ENCODE data around the gene IFNG-AS1.
A peak's percentile ranks its signal among the peaks of the same experiment; 100 is the strongest.

IFNG-AS1 gene

DNA sequence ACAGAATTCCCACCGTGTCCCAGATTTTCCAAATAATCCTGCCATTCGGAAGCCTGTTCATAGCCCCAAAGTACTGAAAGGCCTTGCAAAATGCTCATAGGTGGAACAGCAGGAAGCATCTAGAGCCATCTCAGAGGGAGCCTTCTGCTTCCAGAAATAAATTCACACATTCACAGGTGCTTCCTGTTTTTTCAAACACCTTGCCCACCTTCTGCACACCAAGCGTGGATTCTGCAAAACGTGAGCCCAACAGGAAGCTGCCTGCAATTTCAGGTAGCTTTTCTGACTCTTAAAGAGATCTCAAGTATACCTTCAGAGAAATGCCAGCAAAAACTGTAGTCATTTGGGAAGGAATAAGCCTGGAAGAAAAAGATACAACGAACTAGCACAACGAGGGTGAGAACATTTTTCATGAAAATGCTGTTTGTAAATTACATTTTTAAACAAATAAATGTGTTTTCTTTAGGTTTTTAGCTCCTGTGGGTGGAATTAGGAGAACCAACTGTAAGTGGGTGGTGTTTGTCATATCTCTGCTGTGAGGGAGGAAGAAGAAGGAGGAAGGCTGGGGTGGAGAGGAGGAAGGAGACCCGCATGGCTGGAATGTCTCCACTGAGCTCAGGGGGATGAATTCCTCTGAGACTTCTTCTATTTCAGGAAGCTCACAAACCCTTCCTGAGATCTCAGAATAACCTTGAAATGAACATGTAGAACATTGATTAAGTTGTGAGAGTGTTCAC, at the start of gene IFNG-AS1:
Gene IFNG-AS1, plus strand, starts transcription at position 264 of the 737 bp plus-strand sequence.
- DNase-seq: peak; percentile 37

DNA sequence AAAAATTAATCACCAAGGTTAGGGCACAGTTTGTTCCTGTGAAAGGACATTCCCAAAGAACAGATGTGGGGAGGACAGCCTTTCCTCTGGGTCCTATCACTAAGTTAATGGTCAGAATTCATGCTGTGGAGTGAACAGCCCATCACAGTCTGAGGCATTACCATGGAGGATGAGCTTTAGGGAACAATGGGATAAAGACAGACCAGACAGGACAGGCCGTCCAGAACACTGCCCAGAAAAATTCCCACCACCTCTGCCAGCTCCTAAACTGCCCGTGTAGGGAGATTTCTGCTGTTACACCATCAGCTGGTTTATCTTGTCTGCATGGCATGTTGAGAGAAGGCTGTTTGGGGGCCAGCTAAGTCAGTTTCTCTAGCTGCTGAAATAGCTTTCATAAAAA, 49.6 kb upstream of the IFNG-AS1 start:
- DNase-seq: no peak

DNA sequence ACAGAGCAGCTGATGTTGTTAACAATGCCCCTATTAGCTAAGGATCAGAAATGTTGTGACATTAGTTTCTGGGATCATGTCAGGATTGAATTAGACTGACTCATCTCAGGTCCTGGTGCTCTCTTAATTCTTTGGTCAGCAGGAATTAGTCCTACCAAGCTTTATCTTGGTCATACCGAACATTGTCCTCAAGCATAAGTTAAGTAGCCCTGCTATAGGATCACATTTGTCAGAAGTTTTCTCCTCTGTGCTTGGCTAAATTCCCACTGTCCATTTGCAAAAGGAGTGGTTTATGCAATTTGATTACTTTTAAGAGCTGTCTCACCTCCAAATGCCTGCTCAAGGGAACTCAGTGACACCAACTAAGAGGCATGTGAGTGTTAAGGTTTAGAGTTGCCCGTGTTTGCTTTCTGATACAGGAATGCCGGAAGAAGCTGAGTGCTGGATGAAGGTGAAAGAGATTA, 48.4 kb upstream of the IFNG-AS1 start:
- no peak for DNase-seq

DNA sequence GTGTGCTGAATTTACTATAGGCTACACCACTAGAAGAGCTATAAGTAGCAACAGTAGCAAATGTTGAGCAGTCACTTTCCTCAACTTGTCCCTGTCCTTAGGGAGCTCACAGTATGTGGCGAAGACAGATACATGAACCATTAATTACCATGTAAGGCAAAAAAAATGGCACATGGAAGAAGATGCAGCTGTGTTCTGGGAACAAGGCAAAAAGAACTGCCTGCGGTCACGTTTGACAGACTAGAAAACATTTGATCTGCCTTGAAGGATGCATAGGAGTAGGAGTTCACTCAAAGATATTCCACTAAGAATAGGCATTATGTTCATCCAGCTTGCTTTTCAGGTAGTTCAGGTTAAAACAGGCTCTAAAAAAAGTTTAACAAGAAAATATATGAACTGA, 46.5 kb upstream of the IFNG-AS1 start:
- no peak for DNase-seq

DNA sequence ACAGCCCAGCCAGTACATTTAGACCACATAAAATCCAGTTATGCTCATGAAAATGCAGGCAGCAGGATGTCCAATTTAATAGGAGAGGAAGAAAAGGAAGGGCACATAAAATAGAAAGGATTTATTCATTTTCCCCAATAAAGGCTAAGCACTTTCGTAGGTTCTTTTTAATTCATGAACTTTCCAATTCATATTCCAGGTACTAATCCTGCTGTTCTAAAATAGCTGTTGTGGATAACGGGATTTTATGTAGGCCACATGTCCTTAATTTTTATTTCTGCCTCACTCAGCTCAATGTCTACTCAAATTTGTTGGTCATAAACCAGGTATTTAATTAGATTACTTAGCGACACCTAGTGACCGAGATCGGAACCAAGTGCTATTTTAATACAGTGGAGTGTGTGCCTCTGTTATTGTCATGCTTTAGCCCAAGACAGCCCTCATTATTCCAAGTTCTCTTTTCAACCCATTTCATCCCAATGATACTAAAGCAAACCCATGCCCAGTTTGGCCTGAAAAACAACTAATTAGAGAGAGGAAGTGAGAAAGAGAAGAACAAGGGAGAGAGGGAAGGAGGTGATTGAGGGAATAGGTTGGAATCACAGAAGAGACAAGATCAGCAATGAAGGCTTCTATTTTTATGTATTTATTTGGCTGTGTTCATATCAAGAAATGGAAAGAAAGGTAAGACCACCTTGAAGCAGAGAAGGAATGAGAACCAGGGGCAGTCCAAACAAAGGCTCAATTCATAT, 45.9 kb upstream of the IFNG-AS1 start:
- DNase-seq: peak; percentile 68

DNA sequence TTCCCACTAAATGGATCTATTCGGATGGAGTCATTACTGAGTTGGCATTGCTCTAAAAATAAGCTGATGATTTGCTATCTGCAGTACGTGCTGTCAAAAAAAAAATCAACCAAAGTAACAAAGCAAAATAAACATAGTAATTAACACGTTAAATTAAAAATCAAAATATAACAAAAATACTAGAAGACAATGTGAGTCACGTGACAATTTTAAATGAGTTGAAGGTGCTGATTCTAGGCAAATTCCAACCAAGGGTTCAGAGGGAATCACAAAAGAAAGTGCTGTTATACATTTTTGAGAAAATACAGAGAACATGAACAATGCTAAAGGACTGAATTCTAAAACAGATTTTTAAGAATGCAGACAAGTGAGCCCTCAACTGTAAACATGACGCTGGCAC, 45.2 kb upstream of the IFNG-AS1 start:
- no peak for DNase-seq

DNA sequence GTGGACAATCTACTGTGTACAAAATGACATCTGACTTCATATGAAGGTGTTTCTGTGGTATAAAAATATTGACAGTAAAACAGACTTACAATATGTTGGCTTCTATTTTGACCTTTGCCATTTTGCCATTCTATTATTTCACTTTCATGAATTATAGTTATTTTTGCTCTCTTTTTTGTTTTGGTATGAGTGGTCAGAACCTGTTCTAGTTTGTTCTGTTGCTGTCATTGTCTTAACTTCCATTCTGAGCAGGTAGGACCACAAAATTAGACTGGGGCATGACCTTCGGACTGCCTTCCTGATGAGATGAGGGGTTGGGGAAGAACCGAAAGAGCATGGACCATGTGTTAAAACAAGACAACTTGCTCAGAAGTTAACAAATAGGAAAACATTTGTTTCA, 36.5 kb upstream of the IFNG-AS1 start:
- DNase-seq: no peak

DNA sequence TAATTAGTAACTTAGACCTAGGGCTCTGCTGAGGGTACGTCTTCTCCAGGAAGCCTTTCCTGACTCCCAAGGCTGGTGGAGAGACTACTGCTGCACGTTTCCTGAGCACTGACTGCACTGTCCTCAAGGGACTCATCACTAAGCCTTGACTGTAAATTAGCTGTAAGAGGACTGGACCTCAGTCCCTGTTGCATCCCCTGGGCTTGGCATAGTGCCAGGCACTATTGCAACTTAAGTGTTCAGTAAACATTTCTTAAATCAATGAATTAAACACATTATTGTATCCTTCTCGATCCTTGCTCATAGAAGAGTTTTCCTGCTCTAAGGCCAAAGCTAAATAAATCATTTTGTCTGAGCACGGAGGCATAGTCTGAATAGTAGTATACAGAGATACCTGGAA, 31.9 kb upstream of the IFNG-AS1 start:
- no peak for DNase-seq

DNA sequence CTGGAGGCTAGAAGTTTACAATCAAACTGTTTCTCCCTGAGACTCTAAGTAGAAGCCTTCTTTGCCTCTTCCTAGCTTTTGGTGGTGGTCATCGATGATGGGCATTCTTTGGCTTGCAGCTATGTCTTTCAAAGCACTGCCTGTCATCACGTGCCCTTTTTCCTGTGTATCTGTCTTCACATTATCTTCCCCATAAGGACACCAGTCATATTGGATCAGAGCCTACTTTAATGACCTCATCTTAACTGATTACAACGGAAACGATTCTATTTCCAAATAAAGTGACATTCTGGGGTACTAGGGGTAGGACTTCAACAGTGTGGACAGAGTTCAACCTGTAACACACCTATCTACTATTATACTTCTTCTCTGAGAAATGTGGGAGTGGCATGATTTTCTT, 31.1 kb upstream of the IFNG-AS1 start:
- no peak for DNase-seq

DNA sequence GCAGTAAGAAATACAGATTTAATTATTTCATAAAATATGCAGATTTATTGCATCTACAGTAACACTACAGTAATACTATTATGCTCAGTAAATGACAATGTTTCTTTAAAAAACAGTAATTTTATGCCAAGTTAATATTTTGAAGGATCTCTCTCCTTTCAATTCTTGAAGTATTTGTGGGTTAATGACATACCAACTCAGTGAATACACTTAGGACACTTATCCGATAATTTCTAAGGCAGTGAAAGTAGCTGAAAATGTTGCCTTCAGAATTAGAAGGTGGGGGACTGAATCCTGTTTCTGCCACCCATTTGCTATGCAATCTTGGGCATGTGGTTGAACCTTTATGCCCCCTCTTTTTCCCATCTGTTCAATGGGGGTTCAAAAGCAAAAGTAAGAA, 24.8 kb upstream of the IFNG-AS1 start:
- DNase-seq: no peak

DNA sequence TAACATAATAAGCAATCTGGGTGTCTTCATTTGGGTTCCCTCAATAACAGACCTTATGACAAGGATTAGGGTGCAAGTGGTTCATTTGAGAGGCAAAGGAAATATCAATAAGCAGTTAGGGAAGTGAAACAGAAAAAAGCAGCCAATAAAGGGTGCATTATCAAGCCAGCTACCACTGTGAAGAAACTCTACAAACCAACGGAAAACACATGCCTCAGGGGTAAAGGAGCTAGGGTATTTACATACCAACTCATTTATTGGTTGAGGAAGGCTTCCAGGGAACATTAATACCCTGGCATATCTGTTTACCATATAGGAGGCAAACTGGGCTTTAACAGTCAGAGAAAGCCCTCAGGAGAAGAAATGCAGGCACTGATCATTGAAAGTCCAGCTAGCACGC, 22.7 kb upstream of the IFNG-AS1 start:
- DNase-seq: no peak

DNA sequence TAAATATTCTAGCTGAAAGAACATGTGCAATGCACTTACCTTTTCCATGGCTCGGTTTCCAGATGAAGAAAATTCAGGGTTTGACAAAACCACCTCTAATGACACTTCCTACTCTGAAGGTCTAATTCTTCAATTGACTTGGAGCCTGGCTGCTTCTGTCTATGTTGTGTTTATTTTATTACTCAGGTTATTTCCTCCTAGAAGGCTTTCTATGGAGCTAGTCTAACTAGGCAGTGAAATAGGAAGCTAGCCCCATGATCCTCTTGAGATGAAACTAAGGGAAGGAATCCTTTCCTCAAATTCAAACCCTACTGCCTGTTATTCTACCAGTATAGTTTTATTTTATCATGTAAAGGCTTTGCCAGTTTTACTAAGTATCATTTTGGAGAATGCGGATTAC, 20.9 kb upstream of the IFNG-AS1 start:
- no peak for DNase-seq

DNA sequence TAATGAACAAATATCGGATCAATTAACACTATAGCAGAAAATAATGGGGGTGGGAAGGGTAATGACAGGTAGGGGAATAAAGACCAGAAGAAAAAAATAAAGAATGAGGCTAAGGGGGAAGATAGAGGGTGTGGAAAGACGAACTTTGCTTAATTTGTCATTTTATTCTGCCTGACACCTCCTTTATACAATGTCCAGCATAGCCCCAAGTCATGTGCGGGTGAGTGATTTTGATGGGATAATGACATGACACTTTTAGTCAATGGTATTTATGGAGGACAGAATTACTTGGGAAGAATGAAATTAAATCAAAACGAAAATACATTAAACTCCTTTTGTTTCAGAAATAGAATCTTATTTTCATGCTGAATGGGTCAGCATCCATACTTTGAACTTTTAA, 20.5 kb upstream of the IFNG-AS1 start:
- DNase-seq: no peak

DNA sequence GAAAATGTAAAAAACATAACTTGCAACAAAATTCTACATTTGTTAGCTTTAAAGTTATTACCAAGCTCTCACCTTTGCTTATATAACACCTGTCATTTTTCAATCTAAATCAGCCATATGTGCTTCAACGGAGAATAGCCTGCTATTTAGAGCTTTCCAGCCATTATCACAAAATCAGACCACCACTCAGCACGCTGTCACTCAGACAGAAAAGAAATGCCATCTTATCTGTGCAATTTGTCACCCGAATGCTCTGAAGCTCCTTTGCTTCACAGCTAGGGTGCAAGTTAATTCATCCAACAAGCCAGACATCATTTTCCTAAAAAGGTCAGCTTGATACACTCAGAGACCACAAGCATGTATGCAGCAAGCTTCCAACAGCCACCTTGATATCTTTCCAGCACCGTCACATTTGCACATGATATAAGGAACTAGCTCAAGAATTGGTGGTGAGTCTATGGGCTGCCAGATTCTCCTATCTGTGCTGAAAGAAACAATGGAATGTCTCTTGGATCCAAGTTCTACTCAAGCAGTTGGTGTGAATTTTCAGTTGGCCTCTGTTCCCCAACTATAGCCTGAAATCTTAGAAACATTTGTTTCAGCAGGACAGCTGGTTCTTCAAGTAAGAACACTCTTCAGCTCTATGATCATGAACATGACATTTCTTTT, 20.0 kb upstream of the IFNG-AS1 start:
- DNase-seq: no peak

DNA sequence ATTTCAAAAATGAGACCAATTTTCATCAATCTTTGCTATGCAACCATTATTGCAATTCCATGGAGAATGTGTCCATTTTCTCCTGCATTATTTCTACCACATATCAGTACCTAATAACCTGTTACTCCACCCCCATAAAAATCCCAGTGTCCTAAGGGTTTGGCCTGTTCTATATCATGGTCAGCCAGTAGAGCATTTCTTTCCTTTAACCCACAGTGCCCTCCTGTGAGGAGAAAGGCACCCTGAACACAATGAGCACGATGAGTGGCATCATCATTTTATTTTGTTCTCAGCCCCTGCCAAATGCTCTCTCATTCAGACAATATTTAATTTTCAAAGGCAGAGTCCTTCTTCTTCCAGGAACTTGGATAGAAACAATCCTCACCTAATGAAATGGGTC, 11.6 kb upstream of the IFNG-AS1 start:
- no peak for DNase-seq

DNA sequence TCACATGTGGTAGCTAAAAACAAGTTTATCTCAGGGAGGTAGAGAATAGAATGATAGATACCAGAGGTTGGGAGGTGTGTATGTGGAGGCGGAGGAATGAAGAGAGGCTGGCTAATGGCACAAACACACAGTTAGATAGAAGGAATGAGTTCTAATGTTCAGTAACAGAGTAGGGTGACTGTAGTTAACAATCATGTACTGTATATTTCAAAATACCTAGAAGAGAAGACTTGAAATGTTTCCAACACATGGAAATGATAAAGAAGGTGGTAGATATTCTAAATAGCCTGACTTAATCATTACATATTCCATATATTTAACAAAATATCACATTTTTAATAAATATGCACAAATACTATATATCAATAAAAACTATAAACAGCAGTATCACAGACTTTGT, 8.9 kb upstream of the IFNG-AS1 start:
- DNase-seq: no peak

DNA sequence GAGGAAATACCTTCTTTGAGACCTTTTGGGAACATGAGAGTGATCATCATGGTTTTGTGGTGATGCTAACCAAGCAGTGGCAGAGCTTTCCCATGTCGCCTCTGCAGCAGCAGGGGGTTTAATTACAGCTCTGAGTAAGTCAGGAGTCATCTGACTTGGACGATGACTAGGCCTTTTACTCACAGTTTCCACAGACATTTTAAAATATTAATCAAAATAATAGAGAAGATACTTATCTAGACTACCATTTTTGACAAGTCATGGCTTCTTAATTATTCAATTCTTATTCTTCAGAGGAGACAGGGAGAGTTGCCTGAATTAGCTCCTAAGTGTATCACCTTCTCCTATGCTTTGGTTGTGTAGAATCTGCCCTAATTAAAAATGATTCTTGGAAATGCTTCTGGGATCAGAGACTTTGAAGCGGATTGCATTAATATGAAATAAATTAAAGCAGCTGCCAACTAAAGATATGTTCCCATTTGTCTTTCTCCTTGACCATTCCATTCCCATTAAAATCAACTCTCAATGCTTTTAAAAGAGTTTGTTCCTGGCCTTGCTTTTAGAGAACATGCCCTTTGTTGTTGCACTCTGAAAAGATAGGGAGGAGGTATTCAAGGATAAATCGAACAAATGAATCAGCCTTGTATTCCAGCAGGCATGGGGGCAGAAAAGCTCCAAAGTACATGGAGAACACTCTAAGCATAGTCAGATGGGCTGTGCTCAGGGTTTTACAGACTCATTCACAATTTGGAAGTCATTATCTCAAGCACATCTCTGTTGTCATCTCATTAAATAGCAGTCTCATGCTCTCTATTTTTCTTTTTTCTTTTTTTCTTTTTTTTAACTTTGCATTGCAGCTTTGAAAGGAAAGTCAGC, 7.7 kb upstream of the IFNG-AS1 start:
- DNase-seq: no peak

DNA sequence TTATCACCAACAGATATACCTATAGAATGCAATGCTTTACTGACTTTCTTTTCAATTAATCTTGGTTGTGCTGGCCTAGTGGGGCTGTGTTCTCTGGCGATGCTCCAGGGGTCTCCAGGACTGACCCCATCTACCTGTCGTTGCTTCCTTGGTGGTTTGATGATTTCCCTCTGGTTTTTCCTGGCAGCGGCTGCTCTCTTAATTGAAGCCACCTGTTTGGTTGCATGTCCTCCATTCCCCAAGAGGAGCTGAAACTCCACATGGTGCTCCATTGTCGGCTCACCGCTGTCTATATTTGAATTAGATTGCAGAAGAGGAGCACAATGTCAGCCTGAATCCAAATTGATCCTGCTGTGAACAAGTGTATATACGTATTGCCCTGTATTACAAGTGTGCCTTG, 7.1 kb upstream of the IFNG-AS1 start:
- no peak for DNase-seq

DNA sequence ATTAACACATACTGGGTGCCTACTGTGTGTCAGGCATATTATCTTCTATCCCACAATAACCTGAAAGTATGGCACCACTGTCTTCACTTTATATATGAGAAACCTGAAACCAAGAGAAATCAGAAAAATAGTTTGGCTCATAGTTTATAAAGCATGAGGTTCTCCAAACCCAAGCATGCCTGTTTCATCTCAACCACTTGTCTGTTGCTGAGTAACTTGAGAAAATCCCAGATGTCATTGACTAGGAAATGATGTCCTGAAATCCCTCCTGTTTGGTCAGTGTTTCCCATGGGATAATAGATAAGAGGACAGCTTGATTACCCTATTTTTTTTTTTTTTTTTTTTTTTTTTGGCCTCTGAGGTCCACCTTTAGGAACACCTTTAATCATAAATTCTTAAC, 2.6 kb upstream of the IFNG-AS1 start:
- DNase-seq: no peak

DNA sequence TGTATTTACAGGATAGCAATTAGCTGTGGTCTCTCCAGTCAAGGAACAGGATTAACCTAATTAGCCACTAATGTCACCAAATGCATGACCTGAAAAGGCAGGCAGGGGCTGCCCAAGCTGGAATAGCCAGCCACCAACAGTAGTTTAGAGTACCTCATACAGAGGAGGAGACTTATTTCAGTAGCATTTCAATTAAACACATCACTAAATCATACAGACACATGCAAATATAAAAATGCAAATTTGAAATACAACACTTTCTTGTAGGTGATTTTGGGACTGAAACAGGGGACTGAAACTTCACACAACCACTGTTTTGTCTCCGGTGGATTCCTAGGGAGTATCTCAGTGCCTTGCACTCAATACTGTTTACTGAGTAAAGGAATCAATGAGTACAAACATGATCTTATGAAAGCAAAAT, 636 bp upstream of the IFNG-AS1 start:
- no peak for DNase-seq

DNA sequence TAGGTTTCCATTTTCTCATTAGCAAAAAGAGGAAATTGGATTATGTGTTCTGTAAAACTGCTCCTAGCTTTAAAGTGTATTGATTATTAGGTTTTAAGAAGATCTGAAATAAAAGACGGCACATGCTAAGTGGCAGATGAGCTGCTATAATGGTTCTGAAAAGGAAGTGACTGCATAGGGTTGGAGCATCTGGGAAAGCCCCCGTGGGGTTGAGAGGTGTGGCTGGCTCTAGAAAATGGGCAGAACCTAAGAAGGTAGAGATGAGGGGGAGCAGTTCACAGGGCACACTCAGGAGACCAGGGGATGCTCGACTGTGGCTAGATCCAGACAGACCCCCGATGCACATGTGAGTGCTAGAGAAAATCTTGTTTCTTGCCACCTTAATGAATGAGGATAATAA, 1.9 kb downstream of the IFNG-AS1 start:
- peak; percentile 43 for DNase-seq

DNA sequence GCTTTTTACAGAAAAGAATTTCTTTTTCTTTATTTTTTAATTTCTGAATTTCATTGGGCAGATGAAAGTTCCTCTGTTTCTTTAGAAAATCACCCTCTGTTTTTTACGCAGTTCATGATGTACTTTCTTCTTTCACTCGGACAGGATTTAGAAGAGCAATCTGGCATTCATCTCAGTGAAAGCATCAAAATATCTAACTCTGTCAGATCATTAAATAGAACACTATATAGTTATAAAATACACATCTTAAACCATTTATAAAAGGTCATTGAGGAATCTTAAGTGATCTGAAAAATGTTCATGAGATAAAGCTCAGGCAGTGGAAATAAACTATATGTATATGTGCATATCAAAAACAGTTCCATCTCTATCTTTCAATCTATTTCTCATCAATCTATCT, 3.9 kb downstream of the IFNG-AS1 start:
- no peak for DNase-seq

DNA sequence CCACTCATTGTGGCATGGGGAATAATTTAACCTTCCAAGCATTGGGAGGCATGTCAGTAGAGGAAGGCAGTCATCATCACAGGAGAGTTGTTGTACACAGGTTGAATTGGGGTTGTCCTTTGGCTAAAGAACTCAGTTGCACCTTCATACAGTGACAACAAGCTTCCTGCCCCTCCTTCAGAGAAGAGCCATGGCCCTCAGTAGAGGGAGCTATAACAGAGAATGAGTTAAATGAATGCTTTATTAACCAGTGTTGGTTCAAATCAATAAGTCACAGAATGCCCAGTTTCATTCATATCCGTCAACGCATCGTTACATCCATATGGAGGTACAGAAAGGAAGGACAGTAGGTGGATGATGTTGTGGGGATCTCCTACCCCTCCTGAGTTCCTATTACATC, 4.8 kb downstream of the IFNG-AS1 start:
- DNase-seq: no peak

All from activated CD4-positive, alpha-beta T cell treated with anti-CD3 and anti-CD28 coated beads, Interleukin-2, Interleukin-6, amounts not matched to agents 100 ng/mL and 50 ng/mL, durations not matched to agents 16 hours and 8 hours (primary cell).